NAMALWA (cell line): ENCODE measurements around the gene MAMDC4.
A peak's percentile ranks its signal among the peaks of the same experiment; 100 is the strongest.

Experiments used
- DNase-seq: peaks from one replicate; pipeline ENCODE4 v3.0.0-alpha.2; 2015; ENCODE audit warnings: low spot score

Gene MAMDC4

DNA sequence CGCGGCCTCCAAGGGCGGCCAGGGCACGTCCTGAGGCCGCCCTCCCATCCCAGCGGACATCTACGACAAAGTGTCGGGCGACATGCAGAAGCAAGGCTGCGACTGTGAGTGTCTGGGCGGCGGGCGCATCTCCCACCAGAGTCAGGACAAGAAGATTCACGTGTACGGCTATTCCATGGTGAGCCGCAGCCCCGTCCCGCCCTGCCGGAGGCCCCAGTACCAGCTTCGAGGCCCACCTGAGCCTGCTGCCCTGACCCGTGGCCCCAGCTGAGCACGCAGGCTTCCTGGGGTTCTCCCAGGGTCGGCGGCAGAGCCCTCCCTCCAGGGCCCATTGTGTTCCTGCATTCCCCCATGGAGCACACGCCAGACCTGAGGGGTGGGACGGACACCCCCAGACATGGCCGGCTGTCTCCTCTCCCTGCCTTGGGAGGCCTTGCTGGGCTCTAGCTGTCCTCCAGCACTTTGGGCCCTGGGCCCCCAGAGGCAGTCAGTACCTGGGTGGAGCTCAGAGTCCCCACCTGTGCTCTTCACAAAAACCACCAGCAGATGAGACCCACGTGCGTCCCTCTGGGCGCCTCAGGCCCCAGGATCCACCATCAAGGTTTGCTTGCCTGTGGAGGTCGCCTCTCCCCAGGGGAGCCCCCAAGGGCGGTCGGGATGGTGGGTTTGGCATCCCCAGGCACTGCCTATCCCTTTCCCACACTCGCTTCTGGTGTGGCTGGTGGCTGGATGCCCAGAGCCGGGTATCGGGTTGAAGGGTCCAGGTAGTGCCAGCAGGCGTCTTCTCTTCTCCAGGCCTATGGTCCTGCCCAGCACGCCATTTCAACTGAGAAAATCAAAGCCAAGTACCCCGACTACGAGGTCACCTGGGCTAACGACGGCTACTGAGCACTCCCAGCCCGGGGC lies 1.9 kb upstream of the MAMDC4 start:
- peak; percentile 30 for DNase-seq

DNA sequence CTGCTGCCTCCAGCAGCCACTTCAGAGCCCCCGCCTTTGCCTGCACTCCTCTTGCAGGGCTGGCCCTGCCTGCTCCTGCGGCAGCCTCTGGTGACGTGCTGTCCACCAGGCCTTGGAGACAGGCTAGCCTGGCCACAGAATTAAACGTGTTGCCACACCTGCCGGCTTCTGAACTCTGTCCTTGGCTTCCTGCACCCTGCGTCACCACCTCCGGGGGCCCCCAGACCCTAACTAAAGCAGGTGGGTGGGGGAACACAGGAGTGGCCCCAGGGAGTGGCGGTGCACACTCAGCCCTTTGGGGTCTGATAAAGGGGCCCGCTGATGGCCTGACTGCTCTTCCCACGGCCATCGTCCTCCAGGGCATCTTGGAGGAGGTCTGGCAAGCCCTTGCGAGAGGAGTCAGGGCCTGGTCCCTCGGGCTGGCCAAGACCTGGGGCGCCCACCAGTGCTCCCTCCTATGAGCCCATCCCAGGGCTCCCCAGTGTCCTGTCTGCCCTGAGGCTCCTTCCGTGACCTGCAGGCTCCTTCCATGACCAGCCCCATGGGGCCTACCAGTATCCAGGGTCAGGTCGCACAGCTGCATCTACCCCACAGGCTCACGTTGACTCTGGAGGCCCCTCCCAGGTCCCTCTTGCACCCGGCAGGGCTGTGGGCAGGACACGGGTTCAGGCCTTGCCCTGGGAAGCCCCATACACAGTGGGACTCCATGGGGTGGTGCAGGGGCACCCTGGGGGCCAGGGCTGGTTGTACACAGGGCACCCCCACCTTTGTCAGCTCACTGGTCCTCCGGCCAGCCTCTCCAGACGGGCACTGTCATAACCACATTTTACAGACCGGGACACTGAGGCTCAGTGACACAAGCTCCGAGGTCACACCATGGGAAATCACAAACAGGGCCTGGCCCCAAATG lies 1.0 kb upstream of the MAMDC4 start:
- DNase-seq: no peak

DNA sequence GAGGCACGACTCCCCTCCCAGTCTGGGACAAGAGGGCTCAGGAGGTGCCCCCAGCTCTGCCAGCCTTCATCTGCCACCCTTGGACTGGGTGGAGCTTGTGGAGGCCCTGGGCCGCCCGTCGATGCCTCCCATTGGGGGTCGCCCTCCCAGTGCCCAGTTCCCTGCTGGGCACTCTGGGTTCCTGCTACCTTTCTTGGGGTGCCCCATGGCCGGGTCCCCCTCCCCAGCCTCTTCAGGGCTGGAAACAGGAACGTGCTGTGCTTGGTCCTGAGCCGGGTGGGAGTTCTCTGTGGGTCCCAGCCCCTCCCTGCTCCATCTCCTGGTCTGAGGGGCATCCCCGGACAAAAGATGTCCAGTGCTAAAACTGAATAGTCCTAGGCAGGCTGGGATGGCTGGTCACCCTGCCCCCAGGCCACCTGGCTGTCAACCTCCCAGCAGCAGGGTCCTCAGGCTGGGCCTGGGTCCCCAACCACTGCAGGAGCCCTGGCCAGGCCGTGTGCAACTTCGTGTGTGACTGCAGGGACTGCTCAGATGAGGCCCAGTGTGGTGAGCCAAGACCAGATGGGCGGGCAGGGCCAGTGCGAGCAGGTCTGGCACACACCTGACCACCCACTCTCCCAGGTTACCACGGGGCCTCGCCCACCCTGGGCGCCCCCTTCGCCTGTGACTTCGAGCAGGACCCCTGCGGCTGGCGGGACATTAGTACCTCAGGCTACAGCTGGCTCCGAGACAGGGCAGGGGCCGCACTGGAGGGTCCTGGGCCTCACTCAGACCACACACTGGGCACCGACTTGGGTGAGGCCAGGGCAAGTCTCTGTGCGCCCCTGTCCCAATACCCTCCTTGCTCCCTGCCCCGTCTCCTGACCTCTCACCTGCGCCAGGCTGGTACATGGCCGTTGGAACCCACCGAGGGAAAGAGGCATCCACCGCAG lies 784 bp downstream of the MAMDC4 start:
- no peak for DNase-seq

DNA sequence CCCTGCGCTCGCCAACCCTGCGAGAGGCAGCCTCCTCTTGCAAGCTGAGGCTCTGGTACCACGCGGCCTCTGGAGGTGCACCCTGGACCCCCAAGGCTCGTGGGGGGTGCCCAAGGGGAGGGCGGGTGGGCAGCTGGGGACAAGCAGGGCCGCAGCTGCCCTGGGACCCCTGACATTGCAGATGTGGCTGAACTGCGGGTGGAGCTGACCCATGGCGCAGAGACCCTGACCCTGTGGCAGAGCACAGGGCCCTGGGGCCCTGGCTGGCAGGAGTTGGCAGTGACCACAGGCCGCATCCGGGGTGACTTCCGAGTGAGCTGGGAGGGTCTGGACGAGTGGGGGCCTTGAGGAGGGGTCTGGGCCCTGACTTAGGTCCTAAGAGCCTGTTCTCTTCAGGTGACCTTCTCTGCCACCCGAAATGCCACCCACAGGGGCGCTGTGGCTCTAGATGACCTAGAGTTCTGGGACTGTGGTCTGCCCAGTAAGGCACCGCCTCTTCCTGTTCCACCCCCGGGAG lies 1.5 kb downstream of the MAMDC4 start:
- no peak for DNase-seq

DNA sequence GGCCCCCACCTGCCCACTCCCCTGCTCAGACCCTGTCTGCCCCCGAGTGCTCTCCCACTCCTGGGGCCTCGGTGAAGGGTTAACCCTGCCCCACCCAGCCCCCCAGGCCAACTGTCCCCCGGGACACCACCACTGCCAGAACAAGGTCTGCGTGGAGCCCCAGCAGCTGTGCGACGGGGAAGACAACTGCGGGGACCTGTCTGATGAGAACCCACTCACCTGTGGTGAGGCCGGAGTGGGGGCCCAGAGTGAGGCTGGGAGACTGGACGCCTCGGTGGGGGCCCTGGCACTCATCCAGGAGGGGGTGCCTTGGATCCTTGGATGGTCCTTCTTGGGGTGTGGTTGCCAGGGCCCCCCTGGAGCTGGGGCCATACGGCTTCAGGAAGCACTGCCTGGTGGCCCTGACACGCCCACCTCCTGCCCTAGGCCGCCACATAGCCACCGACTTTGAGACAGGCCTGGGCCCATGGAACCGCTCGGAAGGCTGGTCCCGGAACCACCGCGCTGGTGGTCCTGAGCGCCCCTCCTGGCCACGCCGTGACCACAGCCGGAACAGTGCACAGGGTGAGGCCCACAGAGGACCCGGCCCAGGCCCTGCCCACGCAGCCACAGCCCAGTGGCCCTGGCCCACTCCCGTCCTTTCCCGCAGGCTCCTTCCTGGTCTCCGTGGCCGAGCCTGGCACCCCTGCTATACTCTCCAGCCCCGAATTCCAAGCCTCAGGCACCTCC lies 2.1 kb downstream of the MAMDC4 start:
- no peak for DNase-seq

GRCh38 chr9:136854842-136855460 lies 2.8 kb downstream of the MAMDC4 start:
- no peak for DNase-seq

- no peak for DNase-seq
Observed at GRCh38 chr9:136855461-136856078, 3.4 kb downstream of the MAMDC4 start.

DNA sequence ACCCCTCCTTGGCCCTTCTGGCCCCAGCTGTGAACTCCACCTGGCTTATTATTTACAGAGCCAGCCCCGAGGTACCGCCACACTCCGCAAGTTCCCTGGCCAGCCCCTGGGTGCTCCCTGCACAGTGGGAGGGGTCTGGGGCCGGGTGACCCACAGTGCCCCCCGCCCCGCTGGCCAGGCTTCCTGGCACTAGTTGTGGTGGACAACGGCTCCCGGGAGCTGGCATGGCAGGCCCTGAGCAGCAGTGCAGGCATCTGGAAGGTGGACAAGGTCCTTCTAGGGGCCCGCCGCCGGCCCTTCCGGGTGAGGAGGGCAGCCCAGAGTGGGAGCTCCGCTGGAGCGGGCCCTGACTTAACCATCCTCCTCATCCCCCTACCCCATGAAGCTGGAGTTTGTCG lies 3.9 kb downstream of the MAMDC4 start:
- no peak for DNase-seq

DNA sequence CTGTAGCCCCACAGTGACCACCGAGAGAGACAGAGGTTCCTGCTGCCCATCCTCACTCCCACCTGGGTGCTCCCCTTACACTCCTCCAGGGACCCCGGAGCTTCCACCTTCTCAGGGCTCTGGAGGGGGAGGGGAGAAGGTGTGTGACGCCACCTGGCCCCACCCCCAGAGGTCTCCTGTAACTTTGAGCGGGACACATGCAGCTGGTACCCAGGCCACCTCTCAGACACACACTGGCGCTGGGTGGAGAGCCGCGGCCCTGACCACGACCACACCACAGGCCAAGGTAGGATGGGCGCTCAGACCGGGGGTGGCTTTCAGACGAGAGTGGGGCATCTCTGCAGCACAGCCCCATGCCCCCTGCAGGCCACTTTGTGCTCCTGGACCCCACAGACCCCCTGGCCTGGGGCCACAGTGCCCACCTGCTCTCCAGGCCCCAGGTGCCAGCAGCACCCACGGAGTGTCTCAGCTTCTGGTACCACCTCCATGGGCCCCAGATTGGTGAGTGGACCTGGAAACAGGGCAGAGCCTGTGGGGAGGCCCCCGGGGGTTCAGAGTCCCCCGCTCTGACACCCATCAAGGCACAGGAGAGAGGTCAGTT lies 4.5 kb downstream of the MAMDC4 start:
- DNase-seq: no peak

DNA sequence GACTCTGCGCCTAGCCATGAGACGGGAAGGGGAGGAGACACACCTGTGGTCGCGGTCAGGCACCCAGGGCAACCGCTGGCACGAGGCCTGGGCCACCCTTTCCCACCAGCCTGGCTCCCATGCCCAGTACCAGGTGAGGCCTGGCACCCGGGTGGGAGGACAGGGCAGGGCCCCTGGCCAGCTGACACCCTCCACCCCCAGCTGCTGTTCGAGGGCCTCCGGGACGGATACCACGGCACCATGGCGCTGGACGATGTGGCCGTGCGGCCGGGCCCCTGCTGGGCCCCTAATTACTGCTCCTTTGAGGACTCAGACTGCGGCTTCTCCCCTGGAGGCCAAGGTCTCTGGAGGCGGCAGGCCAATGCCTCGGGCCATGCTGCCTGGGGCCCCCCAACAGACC lies 5.0 kb downstream of the MAMDC4 start:
- no peak for DNase-seq

- no peak for DNase-seq
Observed at GRCh38 chr9:136857581-136858412, 5.7 kb downstream of the MAMDC4 start.

DNA sequence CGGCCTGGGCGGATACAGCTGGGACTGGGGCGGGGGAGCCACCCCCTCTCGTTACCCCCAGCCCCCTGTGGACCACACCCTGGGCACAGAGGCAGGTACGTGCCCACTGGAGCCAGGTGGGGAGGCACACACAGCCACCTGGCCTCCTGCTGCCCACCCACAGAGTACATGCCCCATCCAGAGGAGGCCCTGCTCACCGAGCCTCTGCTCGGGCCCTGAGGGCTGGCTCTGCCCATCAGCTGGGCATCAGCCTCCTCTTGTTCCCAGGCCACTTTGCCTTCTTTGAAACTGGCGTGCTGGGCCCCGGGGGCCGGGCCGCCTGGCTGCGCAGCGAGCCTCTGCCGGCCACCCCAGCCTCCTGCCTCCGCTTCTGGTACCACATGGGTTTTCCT lies 6.3 kb downstream of the MAMDC4 start:
- no peak for DNase-seq

DNA sequence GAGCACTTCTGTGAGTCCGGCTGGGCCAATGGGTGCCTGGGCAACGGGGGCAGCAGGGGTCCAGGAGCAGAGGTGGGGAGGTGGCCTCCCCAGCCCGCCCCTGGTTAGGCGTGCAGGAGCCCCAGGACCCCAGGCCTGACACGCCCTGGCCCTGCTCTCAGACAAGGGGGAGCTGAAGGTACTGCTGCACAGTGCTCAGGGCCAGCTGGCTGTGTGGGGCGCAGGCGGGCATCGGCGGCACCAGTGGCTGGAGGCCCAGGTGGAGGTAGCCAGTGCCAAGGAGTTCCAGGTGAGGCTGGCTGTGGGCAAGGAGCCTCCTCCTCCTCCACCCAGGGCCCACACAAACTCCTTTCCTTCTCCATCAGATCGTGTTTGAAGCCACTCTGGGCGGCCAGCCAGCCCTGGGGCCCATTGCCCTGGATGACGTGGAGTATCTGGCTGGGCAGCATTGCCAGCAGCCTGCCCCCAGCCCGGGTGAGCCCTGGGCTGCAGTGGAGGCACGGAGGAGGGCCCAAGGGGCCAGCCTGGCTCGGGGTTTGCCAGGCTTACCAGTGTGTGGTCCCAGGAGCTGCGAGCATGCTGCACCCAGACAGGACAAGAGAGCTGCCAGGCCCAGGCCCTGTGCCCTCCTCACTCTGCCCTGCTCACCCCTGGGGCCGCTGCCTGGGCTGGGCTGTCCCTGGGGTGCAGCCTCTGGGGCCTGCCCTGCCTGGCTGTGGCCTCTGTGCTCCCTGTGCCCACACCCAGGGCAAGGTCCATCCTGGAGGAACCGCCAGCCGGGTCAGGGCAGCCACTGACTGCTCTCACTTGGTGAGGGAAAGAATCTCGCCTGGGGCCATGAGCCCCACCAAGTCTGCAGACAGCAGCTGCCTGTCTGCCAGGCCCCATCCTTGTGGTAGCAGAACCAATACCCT lies 7.0 kb downstream of the MAMDC4 start:
- no peak for DNase-seq

- DNase-seq: no peak
Observed at GRCh38 chr9:136860529-136860928, 8.4 kb downstream of the MAMDC4 start.

DNA sequence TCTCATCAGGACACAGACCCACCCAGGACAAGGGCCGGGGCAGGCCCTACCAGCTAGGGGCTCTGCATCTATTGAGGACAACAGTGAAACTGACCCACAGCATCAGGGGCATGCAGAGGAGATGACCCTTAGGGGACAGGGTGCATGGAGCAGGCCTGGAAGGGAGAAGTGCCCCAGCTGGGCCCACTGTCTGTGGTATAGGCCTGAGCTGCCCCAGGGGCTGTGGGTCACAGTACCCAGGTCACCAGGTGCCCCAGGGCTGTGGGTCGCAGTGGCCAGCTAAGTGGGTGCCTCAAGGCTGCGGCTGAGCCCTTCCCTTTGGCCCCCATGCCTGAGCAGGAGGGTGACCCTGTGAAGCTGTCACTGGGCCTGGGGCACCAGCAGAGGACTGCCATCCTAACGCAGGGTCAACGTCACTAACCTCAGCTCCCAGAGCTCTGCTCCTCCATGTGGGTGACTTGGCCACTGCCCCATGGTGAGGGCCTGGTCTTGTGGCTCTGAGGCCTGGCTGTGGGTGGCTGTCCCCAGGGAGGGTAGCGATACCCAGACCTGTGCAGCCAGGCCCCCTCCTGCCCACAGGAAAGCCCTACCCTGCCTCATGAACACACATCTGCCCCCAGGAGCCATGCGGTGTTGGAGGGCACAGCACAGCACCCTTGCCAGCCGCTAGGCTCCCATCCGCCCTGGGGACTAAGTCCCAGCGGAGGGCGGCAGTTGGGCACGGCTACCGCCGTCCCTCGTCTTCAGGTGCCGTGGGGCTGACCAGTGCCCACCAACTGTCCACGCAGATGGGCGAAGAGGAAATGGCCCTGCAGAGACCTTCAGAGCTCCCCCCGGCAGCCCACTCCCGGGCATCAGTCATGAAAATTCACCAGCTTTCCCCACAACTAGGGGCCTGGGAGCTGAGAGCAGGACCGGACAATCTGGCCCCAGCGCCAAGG lies 9.1 kb downstream of the MAMDC4 start:
- no peak for DNase-seq

- DNase-seq: no peak
Observed at GRCh38 chr9:136861874-136862457, 9.8 kb downstream of the MAMDC4 start.
